ENCODE results near the gene KLHL40.

DNA sequence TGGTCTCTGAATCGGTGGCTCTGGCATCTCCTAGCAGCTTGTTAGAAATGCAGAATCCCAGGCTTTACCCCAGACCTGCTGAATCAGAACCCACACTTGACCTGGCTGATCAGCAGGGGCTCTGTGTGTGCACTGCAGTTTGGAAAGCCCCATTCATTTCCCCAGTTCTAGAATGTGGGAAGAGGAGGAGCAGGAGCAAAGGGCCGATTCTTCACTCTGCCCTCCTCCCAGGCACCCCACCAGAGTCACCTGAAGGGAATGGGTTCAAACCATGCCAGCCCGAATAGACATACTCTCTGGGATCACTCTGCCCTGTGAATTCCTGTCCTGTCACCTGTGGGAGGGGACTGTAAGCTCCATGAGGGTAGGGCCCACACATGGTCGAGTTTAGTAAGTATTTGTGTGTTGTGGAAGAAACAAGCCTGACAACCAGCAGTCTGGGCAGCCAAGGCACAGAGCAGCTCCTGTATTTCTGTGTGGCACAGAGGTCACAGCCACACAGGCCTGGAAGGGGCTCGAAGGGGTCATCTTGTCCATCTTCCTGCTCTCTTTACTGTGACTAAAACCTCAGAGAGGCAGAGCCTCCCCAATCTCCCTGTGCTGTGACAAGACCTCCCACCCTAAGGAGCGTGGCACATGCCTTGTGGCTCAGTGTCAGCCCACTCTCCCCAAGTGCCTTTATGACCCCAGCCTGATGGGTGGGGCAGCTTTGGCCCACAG is 46.3 kb downstream of the KLHL40 start:
- TF ChIP-seq, protein P1, sequence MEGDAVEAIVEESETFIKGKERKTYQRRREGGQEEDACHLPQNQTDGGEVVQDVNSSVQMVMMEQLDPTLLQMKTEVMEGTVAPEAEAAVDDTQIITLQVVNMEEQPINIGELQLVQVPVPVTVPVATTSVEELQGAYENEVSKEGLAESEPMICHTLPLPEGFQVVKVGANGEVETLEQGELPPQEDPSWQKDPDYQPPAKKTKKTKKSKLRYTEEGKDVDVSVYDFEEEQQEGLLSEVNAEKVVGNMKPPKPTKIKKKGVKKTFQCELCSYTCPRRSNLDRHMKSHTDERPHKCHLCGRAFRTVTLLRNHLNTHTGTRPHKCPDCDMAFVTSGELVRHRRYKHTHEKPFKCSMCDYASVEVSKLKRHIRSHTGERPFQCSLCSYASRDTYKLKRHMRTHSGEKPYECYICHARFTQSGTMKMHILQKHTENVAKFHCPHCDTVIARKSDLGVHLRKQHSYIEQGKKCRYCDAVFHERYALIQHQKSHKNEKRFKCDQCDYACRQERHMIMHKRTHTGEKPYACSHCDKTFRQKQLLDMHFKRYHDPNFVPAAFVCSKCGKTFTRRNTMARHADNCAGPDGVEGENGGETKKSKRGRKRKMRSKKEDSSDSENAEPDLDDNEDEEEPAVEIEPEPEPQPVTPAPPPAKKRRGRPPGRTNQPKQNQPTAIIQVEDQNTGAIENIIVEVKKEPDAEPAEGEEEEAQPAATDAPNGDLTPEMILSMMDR (optimal IDR thresholded peaks at IDR 0.05 in 1 of 3, IDR thresholded peaks at IDR 0.05 in 1 of 3, conservative IDR thresholded peaks at IDR 0.05 in 1 of 3; ENCODE audit: extremely low read depth in 1 of 3, insufficient read depth in 2 of 3, low read length in 3 of 3), result no peak
- no peak for TF ChIP-seq EZH2 (IDR thresholded peaks at IDR 0.05; ENCODE audit: low read length)
